ENCODE data around the gene PUDP. TPM values are rescaled to one million over a fixed set of nuclear protein-coding genes. Genes with fewer than 3 reads are reported as not detected.
"Not testable (repeated sequence)": the region's sequence is repeated elsewhere in the genome, so short reads cannot be mapped to it uniquely, and the experiment has no call there.

Gene PUDP
- total RNA-seq, result 17.4 and 19.5 TPM in 2 replicates

DNA sequence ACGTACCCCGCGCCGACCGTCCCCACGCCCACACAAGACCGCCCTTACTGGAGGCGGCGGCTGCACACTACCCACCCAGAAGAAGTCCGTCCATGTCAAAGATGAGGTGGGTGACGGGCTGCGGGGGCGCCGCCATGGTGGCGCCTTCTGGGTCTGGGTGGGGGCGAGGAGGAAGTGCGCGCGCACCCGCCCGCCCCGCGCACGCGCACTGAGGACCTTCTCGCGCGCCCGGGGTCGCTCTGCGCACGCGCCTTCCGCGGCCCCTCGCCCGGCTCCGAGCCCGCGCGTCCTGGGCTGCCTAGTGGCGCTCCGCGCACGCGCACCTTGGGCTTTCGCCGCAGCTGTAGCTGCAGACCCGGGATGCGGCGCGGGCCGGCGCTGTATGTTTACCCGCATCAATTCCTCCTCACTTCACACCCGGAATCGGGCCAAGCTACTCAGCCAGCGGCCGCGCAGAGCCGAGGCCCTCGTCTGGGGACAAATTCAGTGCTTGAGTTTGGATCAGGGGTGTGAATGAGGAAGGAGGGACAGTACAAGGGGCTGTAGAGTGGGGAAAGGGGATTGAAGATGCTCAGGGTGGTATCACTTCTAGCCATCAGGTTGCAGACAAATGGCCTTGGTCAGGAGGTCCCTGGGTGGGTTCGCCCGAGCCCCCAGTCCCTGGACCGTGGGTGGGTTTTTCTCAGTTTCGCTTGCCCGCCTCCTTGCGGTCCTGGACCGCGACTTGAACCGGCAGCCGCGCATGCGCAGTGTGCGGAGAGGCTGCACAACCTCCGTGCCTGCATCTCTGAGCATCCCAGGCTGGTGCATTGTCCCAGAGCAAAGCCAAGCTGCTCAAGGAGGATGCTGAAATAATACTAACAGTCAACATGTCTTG is at the start of gene PUDP:
TSS of gene PUDP (minus strand) at position 176 of the 877 bp plus-strand sequence. CDS start at position 136, 40 bp downstream.
- intact Hi-C loops (cut with micrococcal nuclease), result loop anchor here (2.0 to 5.0 kb wide), 3 partner anchors 63 to 779 kb away; partner anchors contain the start of gene PNPLA4
- no peaks in the 10 kb centered on the region for H3K27me3 Mint-ChIP-seq
- peaks cover 2% of the 10 kb centered on the region for H3K36me3 Mint-ChIP-seq (ENCODE audit: low read depth)

DNA sequence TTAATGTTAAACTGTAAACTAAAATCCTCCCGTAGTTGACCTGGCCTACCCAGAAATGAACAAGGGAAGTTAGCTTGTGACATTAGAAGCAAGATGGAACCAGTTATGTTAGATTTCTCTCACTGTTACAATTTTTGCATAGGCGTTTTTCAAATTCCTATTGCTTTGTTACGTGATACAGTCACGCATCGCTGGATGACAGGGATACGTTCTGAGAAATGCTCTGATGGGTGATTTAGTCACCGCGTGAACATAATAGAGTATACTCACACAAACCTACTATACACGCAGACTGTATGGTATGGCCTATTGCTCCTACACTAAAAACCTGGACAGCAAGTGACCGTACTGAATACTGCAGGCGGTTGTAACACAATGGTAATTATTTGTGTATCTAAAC is 46.7 kb upstream of the PUDP start:
- no peak for DNase-seq
- Mint-ChIP-seq H3K9me3 (no peaks in the 10 kb centered on the region), H3K27me3 (no peaks in the 10 kb centered on the region), H3K36me3 (ENCODE audit: low read depth) (no peaks in the 10 kb centered on the region), H3K4me1 (no peaks in the 10 kb centered on the region), H3K4me3 (no peak overlapping the region), H3K27ac (no peak overlapping the region)
- intact Hi-C loops (cut with micrococcal nuclease), result no loop called here

More for the DNA sequence above, at the start of gene PUDP:
- peak within 1 kb of the TSS; percentile 85 for H3K4me3 Mint-ChIP-seq
- no peaks in the 10 kb centered on the region for H3K9me3 Mint-ChIP-seq
- peak; percentile 95 for DNase-seq
- peak within 1 kb of the TSS; percentile 85 for H3K27ac Mint-ChIP-seq
- peaks cover 11% of the 10 kb centered on the region for H3K4me1 Mint-ChIP-seq

DNA sequence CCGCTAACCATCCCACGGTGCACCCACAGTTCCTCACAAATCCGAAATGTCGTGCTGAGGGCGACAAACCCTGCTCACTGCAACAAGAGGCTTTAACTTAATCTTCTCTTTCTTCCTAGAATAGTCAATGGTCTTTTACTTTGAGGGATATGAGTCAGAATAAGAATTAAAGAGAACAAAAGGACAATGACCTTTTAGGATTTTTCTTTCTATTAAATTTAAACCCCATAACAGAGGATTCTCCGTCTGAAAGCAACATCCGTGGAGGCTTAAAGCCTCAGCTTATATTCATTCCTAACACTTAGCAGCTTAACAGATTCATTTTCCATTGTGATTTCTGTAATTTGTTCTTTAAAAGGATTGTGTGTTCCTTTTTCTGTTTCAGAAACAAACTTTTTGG is 44.9 kb upstream of the PUDP start:
- no peak overlapping the region for H3K4me3 Mint-ChIP-seq
- H3K4me1 Mint-ChIP-seq, result no peaks in the 10 kb centered on the region
- intact Hi-C loops (cut with micrococcal nuclease), result no loop called here
- no peaks in the 10 kb centered on the region for H3K9me3 Mint-ChIP-seq
- no peak for DNase-seq
- no peaks in the 10 kb centered on the region for H3K27me3 Mint-ChIP-seq
- no peak overlapping the region for H3K27ac Mint-ChIP-seq
- no peaks in the 10 kb centered on the region for H3K36me3 Mint-ChIP-seq (ENCODE audit: low read depth)

DNA sequence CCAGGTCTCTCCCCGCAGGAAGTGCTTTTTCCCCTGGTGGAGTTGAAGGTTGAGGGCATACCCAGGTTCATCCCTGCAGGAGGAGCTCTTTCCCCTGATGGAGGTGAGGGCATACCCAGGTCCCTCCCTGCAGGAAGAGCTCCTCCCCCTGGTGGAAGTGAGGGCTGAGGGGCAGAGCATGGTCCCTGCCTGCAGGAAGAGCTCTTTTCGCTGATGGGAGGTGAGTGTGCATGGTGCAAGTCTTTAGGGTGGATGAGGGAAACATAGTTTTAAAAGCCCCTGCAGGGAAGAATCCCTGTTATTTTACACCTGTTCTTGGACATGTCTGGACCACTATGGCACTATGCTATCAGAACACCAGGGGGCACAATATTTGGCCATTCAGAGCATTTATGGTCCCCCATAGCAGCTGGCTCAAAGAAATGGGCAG is 43.7 kb upstream of the PUDP start:
- H3K9me3 Mint-ChIP-seq, result no peaks in the 10 kb centered on the region
- H3K27me3 Mint-ChIP-seq, result no peaks in the 10 kb centered on the region
- no peaks in the 10 kb centered on the region for H3K36me3 Mint-ChIP-seq (ENCODE audit: low read depth)
- H3K27ac Mint-ChIP-seq, result no peak overlapping the region
- H3K4me3 Mint-ChIP-seq, result no peak overlapping the region
- intact Hi-C loops (cut with micrococcal nuclease), result no loop called here
- no peak for DNase-seq
- no peaks in the 10 kb centered on the region for H3K4me1 Mint-ChIP-seq

DNA sequence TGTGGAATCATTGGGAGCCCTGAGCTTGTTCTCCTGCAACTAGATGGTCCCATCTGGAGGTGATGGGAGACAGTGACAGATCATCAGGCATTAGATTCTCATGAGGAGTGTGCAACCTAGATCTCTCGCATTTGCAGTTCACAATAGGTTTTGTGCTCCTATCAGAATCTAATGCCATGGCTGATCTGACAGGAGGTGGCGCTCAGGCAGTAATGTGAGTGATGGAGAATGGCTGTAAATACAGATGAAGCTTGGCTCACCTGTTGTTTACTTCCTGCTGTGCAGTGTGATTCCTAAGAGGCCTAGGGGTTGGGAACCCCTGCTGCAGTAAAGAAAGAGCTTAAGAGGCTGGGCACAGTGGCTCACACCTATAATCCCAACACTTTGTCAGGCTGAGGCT is 42.2 kb upstream of the PUDP start:
- Mint-ChIP-seq H3K4me3 (no peak overlapping the region), H3K9me3 (no peaks in the 10 kb centered on the region), H3K27ac (no peak overlapping the region), H3K36me3 (ENCODE audit: low read depth) (no peaks in the 10 kb centered on the region), H3K4me1 (no peaks in the 10 kb centered on the region), H3K27me3 (no peaks in the 10 kb centered on the region)
- no peak for DNase-seq
- intact Hi-C loops (cut with micrococcal nuclease), result no loop called here

DNA sequence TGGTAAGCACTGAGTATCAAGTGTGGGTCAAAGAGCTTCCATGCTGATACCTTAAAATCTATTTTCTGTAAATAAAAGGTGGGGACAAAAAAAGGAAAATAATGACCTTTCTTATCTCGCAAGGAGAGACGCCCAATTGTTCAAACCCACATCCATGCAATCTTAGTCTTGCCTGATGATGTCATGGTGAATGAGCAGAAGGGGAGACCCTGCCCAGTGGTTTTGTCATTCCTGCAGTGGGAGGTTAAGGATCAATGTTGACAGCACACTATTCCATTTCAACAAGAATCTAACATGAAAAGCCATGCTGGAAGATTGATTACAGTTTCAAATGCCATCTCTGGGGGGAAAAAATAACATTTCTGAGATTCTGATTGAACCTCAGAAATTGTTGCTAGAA is 40.7 kb upstream of the PUDP start:
- no peaks in the 10 kb centered on the region for H3K9me3 Mint-ChIP-seq
- DNase-seq, result no peak
- H3K4me1 Mint-ChIP-seq, result no peaks in the 10 kb centered on the region
- no peak overlapping the region for H3K27ac Mint-ChIP-seq
- H3K36me3 Mint-ChIP-seq (ENCODE audit: low read depth), result no peaks in the 10 kb centered on the region
- intact Hi-C loops (cut with micrococcal nuclease), result no loop called here
- H3K27me3 Mint-ChIP-seq, result no peaks in the 10 kb centered on the region
- no peak overlapping the region for H3K4me3 Mint-ChIP-seq

DNA sequence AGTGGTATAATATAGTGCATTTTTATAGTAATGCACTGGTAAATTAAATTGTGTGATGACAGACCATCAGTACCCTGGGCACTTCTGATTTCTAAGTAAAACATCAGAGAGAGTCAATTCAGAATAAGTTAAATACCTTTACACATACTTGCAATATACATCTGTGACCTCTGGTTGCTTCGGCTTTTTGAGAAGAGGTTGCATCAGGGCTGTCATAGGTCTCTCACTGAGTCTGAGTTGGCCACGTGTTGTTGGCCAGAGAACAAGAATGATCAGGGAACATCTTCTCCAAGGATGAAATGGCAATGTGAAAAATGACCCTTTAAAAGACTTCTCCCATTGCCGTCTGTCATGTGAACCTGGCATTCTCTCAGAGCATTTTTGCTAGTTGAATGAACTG is 36.9 kb upstream of the PUDP start:
- DNase-seq, result no peak
- Mint-ChIP-seq H3K36me3 (ENCODE audit: low read depth) (no peaks in the 10 kb centered on the region), H3K9me3 (no peaks in the 10 kb centered on the region), H3K4me3 (no peak overlapping the region), H3K27ac (no peak overlapping the region), H3K27me3 (no peaks in the 10 kb centered on the region), H3K4me1 (no peaks in the 10 kb centered on the region)
- intact Hi-C loops (cut with micrococcal nuclease), result no loop called here

DNA sequence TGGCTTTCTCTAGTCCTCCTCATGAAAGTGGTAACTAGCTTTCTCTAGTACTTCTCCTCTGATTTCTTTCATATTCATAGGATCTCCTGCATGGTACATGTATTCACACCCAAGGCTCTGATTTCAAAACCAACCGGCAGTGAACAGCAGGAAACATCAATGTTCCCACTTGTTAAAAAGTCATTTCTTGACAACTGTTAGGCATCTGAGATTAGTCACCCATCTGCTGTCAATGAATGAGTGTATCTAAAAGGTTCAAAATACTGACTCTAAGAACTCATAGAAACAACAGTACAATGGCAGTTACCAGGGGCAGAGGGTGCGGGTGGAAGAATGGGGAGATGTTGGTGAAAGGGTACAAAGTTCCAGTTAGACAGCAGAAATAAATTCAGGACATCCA is 31.5 kb upstream of the PUDP start:
- Mint-ChIP-seq H3K4me1 (no peaks in the 10 kb centered on the region), H3K36me3 (ENCODE audit: low read depth) (no peaks in the 10 kb centered on the region)

DNA sequence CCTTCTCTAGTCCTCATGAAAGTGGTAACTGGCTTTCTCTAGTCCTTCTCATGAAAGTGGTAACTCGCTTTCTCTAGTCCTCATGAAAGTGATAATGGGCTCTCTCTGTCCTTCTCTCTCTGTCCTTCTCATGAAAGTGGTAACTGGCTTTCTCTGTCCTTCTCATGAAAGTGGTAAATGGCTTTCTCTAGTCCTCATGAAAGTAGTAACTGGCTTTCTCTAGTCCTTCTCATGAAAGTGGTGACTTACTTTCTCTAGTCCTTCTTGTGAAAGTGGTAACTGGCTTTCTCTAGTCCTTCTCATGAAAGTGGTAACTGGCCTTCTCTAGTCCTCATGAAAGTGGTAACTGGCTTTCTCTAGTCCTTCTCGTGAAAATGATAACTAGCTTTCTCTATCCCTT is 30.9 kb upstream of the PUDP start:
- DNase-seq; intact Hi-C loops (cut with micrococcal nuclease); H3K4me3 Mint-ChIP-seq; H3K4me1 Mint-ChIP-seq; H3K36me3 Mint-ChIP-seq (ENCODE audit: low read depth); H3K27ac Mint-ChIP-seq; H3K9me3 Mint-ChIP-seq; H3K27me3 Mint-ChIP-seq: not testable (repeated sequence)

More for the DNA sequence above, 31.5 kb upstream of the PUDP start:
- no peak for DNase-seq
- H3K27ac Mint-ChIP-seq, result no peak overlapping the region
- H3K4me3 Mint-ChIP-seq, result no peak overlapping the region
- H3K27me3 Mint-ChIP-seq, result no peaks in the 10 kb centered on the region
- intact Hi-C loops (cut with micrococcal nuclease), result no loop called here
- H3K9me3 Mint-ChIP-seq, result no peaks in the 10 kb centered on the region

DNA sequence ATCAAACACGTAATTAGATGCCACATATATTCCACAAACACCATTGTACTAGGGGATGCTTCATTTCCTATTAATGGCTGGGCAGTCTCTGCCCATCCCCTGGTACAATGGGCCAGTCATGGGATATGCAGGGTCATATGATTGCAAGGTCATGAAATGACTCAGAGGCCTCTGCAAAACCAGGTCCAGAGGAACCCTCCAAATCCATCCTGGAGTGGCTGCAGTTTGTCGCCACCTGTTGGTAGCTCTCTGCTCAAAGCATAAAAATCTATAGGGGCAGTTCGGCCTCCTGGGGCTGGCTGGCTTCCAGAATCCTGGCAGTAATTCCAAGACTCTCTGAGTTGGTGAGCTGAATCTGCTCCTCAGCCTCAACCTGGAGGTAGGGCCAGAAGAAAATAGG is 22.9 kb upstream of the PUDP start:
- DNase-seq, result peak; percentile 74
- H3K4me3 Mint-ChIP-seq, result no peak overlapping the region

DNA sequence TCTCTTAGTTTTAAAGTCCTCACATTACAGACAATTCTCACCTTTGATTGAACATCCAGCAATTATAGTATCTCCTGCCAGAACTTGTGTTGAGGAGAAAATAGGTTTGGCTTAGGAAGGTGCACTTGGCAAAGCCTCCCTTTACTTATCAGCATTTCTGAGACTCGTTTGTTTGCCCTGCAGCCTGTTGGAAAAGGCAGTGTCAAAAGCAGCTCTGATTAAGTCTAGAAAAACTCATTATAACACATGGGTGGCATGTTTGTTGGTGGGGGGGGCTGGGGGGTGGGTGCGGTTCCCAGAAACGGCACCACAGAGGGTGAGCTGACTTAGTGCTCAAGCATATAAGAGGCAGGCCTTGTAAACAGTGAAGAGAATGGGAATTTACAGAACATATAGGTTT is 21.7 kb upstream of the PUDP start:
- no peak for DNase-seq
- H3K9me3 Mint-ChIP-seq, result no peaks in the 10 kb centered on the region
- H3K27ac Mint-ChIP-seq, result no peak overlapping the region
- intact Hi-C loops (cut with micrococcal nuclease), result loop anchor here (2.0 kb wide), 1 partner anchor 37 kb away; no protein-coding TSS in a partner anchor
- H3K4me3 Mint-ChIP-seq, result no peak overlapping the region
- H3K27me3 Mint-ChIP-seq, result no peaks in the 10 kb centered on the region
- no peaks in the 10 kb centered on the region for H3K4me1 Mint-ChIP-seq
- no peaks in the 10 kb centered on the region for H3K36me3 Mint-ChIP-seq (ENCODE audit: low read depth)

More for the DNA sequence above, 22.9 kb upstream of the PUDP start:
- no peaks in the 10 kb centered on the region for H3K9me3 Mint-ChIP-seq
- no peak overlapping the region for H3K27ac Mint-ChIP-seq
- intact Hi-C loops (cut with micrococcal nuclease), result loop anchor here (2.0 kb wide), 1 partner anchor 38 kb away; no protein-coding TSS in a partner anchor
- H3K27me3 Mint-ChIP-seq, result no peaks in the 10 kb centered on the region
- H3K36me3 Mint-ChIP-seq (ENCODE audit: low read depth), result no peaks in the 10 kb centered on the region
- no peaks in the 10 kb centered on the region for H3K4me1 Mint-ChIP-seq

DNA sequence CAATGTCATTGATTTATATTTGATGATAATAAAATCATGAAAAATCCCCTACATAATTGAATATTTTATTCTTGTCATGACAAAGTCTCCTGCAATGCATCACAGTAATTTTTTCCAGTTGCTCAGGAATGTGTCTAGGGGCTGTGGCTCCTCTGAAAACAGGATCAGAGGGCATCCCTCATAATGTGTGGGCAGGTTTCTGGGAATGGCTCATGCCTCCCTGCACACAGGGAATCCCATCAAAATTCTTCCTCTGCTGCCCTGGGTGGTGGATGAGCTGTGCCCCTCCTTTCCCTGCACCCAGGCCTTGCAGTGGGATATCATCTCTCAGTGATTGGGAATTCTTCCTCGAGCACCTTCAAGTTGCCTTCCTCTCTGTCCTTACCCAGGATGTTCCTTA is 20.4 kb upstream of the PUDP start:
- Mint-ChIP-seq H3K27me3 (no peaks in the 10 kb centered on the region), H3K9me3 (no peaks in the 10 kb centered on the region), H3K4me1 (no peaks in the 10 kb centered on the region), H3K36me3 (ENCODE audit: low read depth) (no peaks in the 10 kb centered on the region), H3K27ac (no peak overlapping the region), H3K4me3 (no peak overlapping the region)
- no peak for DNase-seq
- intact Hi-C loops (cut with micrococcal nuclease), result no loop called here

DNA sequence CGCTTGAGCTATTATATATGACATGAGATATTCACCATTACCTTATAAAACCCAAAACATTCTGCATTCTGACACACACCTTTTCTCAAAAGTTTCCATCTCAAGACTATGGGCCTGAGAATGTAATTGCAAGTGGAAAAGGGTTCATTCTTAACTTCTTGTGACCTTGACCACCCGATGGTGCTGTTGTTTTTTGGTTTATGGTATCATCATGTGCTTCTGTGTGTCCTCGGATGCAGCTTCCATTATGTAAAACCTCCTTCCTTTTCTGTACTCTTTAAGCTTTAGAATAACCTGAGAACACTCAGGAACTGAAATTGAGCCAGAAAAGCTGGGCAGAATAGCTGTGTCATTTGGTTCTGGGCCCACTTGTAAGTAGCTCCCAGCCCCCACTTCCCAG is 16.2 kb upstream of the PUDP start:
- H3K9me3 Mint-ChIP-seq, result no peaks in the 10 kb centered on the region
- no peaks in the 10 kb centered on the region for H3K4me1 Mint-ChIP-seq
- H3K27ac Mint-ChIP-seq, result no peak overlapping the region
- no peaks in the 10 kb centered on the region for H3K36me3 Mint-ChIP-seq (ENCODE audit: low read depth)
- no peak for DNase-seq
- H3K4me3 Mint-ChIP-seq, result no peak overlapping the region
- no peaks in the 10 kb centered on the region for H3K27me3 Mint-ChIP-seq
- intact Hi-C loops (cut with micrococcal nuclease), result no loop called here

DNA sequence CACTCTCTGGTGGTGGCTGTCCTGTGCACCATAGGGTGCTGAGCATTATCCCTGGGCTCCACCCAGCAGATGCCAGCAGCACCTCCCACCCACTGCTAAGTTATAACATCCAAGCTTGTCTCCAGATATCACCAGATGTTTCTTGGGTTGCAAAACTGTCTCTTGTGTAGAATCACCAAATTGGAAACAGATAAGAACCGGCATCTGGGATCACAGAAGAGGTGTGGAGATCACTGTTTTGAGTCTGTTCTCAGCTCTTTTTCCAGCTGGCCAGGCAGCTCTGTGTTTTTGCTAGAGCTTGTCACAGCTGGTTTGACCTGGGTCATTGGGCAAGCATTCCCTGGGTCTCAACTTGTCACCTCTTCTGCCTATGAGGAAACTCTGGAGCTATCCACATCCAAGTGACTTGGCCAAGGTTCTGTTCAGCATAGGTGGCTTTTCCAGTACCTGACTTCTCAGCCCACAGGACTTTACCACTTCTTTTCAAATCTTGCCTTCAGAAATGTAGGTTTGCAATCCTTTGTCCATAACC is 15.3 kb upstream of the PUDP start:
- Mint-ChIP-seq H3K4me1 (no peaks in the 10 kb centered on the region), H3K4me3 (no peak overlapping the region), H3K27me3 (no peaks in the 10 kb centered on the region), H3K27ac (no peak overlapping the region), H3K9me3 (no peaks in the 10 kb centered on the region), H3K36me3 (ENCODE audit: low read depth) (no peaks in the 10 kb centered on the region)
- intact Hi-C loops (cut with micrococcal nuclease), result no loop called here
- no peak for DNase-seq

All from activated CD4-positive, alpha-beta T cell treated with anti-CD3 and anti-CD28 coated beads, Interleukin-2, amount 10 ng/mL, durations not matched to agents 24 days and 14 days (primary cell).